GM23338 (cell line): ENCODE measurements around the gene PRKG2.

Experiments
- CTCF ChIP-seq, 2 experiments: fragments of 200-600 bp in 1 of 2; sonication (generic) in 1 of 2; conservative IDR thresholded peaks; 2 replicates each; pipeline versions ENCODE4 v1.5.1 to v1.6.1; 2016 to 2017; ENCODE audit warnings: antibody characterized with exemption in 2 of 2, low read depth in 2 of 2, mild to moderate bottlenecking in 2 of 2, moderate library complexity in 1 of 2
- EZH2 ChIP-seq: fragments of 200-600 bp; sonication (generic); IDR thresholded peaks from one replicate; pipeline ENCODE4 v1.8.0; 2017; ENCODE audit warnings: antibody characterized with exemption, mild to moderate bottlenecking, low read depth; ENCODE audit not compliant: unreplicated experiment
- EZH2phosphoT487 ChIP-seq: fragments of 200-600 bp; sonication (generic); IDR thresholded peaks from one replicate; pipeline ENCODE4 v1.8.1; 2018; ENCODE audit warnings: antibody characterized with exemption; ENCODE audit not compliant: unreplicated experiment
- POLR2AphosphoS5 ChIP-seq: IDR thresholded peaks from 2 replicates; pipeline ENCODE4 v1.6.1; 2016; ENCODE audit warnings: antibody characterized with exemption, low read depth
- ZNF331 ChIP-seq: fragments of 250-450 bp; sonication (Bioruptor Pico); IDR thresholded peaks from 2 replicates; pipeline ENCODE4 v1.5.0; 2020; ENCODE audit warnings: low read depth, mild to moderate bottlenecking, moderate library complexity
- TF ChIP-seq, protein P1 (sequence below): IDR thresholded peaks from one replicate; pipeline ENCODE4 v1.6.1; 2018; ENCODE audit warnings: antibody characterized with exemption; ENCODE audit not compliant: unreplicated experiment

DNA sequence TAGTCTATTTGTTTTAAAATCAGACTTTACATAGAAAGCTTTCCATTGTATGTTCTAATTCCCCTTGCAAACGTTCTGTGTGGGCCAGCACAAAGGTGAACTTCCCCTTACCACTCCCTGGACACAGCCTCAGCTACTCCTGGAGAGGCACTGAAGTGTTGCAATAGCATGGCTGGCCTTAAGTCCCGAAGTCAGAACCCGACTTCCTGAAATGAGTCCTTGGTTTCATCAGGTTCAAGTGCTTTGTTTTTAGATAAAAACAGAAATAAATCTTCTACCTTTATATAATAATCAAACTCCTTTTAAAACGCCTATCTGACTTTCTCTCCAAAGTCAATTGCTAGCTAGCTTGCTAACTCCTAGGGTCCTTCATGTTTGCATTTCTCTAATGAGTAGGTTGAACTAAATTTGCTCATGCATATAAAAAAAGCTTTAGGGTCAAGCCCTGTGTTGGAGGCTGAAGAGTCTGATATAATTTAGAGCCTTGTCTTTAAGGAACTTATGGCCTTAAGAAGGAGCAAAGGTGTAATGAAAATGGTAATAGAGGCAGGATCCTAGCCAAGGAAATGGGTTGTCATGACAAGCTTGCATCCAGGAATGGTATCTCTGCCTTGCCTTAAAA, 175.6 kb downstream of the PRKG2 start:
- no peak for TF ChIP-seq EZH2phosphoT487
- no peak for TF ChIP-seq CTCF (conservative IDR thresholded peaks at IDR 0.05; ENCODE audit: low read depth in 2 of 2)
- TF ChIP-seq, protein P1, sequence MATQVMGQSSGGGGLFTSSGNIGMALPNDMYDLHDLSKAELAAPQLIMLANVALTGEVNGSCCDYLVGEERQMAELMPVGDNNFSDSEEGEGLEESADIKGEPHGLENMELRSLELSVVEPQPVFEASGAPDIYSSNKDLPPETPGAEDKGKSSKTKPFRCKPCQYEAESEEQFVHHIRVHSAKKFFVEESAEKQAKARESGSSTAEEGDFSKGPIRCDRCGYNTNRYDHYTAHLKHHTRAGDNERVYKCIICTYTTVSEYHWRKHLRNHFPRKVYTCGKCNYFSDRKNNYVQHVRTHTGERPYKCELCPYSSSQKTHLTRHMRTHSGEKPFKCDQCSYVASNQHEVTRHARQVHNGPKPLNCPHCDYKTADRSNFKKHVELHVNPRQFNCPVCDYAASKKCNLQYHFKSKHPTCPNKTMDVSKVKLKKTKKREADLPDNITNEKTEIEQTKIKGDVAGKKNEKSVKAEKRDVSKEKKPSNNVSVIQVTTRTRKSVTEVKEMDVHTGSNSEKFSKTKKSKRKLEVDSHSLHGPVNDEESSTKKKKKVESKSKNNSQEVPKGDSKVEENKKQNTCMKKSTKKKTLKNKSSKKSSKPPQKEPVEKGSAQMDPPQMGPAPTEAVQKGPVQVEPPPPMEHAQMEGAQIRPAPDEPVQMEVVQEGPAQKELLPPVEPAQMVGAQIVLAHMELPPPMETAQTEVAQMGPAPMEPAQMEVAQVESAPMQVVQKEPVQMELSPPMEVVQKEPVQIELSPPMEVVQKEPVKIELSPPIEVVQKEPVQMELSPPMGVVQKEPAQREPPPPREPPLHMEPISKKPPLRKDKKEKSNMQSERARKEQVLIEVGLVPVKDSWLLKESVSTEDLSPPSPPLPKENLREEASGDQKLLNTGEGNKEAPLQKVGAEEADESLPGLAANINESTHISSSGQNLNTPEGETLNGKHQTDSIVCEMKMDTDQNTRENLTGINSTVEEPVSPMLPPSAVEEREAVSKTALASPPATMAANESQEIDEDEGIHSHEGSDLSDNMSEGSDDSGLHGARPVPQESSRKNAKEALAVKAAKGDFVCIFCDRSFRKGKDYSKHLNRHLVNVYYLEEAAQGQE: no peak
- no peak for TF ChIP-seq POLR2AphosphoS5
- TF ChIP-seq EZH2: no peak
- TF ChIP-seq ZNF331: no peak
